CD1c-positive myeloid dendritic cell (primary cell): ENCODE data around the gene LEUTX.
A peak's percentile ranks its signal among the peaks of the same experiment; 100 is the strongest.

Source experiments
- DNase-seq: peaks from one replicate; pipeline ENCODE4 v3.0.0-alpha.2; 2016; ENCODE audit errors: extremely low spot score

The LEUTX gene

GRCh38 chr19:39824143-39825092 is 45.8 kb downstream of the LEUTX start:
- peak; percentile 93 for DNase-seq

- no peak for DNase-seq
Observed at GRCh38 chr19:39825093-39825463, 46.4 kb downstream of the LEUTX start.

- DNase-seq, result no peak
Observed at GRCh38 chr19:39825531-39826076, 47.0 kb downstream of the LEUTX start.

DNA sequence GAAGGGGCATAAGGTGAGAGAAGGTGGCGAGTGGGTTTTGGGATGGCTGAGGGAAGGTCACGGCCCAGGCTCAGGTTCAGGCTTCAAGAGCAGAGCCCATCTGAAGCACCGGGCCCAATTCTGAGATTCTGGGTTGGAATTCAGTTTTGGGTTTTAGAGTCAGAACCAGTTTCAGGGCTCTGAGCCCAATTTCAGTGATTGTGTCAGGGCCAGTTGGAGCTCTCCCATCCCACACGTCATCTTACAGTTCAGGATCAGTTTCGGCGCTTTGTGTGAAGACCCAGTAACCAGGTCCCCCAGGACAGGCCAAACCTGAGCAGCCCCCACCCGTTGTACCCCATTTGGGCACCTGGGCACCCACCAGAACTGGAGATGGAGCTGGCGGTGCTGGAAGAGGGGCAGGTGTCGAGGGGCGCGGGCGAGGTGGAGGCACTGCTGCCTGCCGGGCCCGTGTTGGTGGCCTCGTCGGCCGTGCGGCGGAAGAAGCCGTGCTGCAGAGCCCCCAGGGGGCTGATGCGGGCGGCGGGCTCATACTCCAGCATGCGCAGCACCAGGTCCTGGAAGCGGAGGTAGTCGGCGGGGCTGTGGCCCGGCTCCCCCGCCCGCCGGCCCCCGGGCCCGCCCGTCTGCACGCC is 47.8 kb downstream of the LEUTX start:
- no peak for DNase-seq

GRCh38 chr19:39827216-39827615 is 48.6 kb downstream of the LEUTX start:
- no peak for DNase-seq

GRCh38 chr19:39828015-39828653 is 49.5 kb downstream of the LEUTX start:
- no peak for DNase-seq

DNA sequence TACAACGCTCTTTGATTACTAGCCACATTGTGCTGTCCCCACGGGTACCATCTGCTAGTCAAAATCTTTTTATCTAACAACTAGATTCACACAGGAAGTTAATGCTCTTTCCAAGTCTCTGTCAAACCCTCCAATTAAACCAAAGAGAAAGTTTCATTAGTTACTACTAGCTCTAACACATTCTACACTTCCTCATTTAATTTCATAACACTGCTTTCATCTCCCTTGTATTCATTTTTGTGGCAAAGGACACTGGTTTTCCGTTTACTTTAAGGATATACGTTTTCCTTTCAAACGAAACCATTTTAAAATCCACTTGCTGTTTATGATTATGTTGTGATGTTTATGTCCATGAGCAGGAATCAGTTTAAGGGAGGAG is 50.0 kb downstream of the LEUTX start:
- DNase-seq, result peak; percentile 3

GRCh38 chr19:39829702-39830275 is 51.1 kb downstream of the LEUTX start:
- DNase-seq, result no peak

GRCh38 chr19:39830406-39830805 is 51.8 kb downstream of the LEUTX start:
- DNase-seq, result no peak

DNA sequence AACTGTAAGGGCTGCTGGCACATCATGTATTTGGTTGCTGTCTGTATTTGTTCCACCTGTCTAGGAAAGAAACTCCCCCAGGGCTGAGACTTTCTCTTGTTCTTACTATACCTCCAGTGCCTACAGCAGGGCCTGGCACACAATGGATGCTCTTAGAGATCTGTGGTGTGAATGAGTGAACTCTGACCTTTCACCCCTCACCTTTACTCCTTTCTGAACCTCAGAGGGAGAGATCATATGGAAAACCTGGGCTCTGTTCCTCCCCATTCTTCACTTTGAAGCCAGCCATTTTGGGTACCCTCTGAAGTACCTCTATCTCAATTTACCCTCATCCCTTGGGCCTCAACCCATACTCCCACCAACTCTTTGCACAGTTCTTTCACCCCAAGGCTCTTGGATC is 52.2 kb downstream of the LEUTX start:
- DNase-seq, result no peak

DNA sequence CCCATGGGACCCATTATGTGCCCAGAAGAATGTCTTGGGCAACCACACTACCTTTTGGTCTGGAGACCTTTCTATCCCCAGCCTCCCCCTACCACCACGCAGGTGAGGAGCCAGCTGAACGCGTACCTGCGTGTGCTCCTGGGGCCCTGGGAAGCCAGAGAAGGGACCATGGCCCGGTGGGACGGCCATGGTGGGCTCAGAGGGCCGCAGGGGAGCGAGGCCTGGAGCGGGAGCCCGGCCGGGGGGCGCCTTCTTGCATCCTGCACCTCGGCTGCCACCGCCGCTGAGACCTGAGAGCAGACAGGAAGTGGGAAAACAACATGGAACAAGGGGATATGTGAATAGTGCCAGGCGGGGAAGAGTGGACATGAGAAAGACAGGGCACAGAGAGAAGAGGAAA is 53.0 kb downstream of the LEUTX start:
- no peak for DNase-seq

DNA sequence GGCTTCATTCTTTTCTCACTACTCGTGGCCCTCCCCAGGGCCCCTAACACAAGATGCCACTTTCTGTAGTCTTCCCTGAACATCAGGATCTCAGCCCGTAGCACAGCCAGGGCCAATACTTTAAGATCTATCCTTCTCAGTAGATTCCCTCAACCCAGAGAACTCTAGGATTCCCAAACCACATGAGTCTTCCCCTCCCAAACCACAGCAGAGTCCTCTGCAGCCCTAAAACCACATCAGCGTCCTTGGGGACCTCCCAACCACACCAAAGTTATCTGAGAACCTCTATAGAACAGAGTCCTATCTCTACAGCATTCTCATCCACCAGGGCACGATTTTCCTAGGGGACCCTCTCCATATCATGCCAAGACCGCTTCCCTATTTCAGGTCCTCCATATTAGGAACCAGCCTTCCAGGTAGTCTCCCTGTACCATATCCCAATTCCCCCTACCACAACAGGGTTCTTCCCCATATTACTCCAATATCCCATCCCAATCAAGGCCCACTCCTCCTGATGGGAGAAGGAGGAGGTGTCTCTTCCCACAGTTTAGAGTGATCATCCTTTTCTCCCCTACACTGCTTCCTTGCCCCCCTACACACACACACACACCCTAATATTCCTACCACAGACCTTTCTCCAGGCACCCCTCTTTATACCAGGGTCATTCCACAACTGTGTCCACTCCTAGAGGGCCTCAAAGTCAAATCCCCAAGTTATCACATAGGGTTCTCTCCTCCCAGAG is 53.9 kb downstream of the LEUTX start:
- DNase-seq, result no peak

- DNase-seq, result no peak
Observed at GRCh38 chr19:39833160-39833463, 54.5 kb downstream of the LEUTX start.

GRCh38 chr19:39833464-39834286 is 55.0 kb downstream of the LEUTX start, which contains the start of gene DYRK1B:
Gene DYRK1B (minus strand): TSS chr19:39834162. CDS start chr19:39831867, 2,295 bp downstream.
- DNase-seq, result peak; percentile 98

GRCh38 chr19:39834287-39834841 is 55.7 kb downstream of the LEUTX start:
- no peak for DNase-seq
